Esophagus muscularis mucosa (tissue), 4 donors: Measurements from ENCODE around the gene NF2. TPM values are rescaled to one million over a fixed set of nuclear protein-coding genes. Genes with fewer than 3 reads are reported as not detected.

Experiments used
- DNase-seq: peaks from one replicate; pipeline ENCODE4 v3.0.0-alpha.2; 2017; ENCODE audit errors: extremely low spot score
- H3K27ac ChIP-seq, 4 donors: fragments of 200-600 bp; sonication (generic); replicated peaks in 1 of 4; 1 replicate in 3 of 4; 2 replicates in 1 of 4; pipeline ENCODE4 v1.5.1; 2016 to 2019; ENCODE audit warnings: mild to moderate bottlenecking in 1 of 4
- H3K27me3 ChIP-seq, 4 donors: fragments of 200-600 bp; sonication (generic); one replicate each; pipeline versions ENCODE4 v1.5.1 to v1.6.0; 2016 to 2019
- H3K36me3 ChIP-seq, 4 donors: fragments of 200-600 bp; sonication (generic); one replicate each; pipeline ENCODE4 v1.5.1; 2016 to 2019
- H3K4me1 ChIP-seq, 4 donors: fragments of 200-600 bp; sonication (generic); one replicate each; pipeline ENCODE4 v1.5.1; 2016 to 2019
- H3K4me3 ChIP-seq, 4 donors: fragments of 200-600 bp; sonication (generic); 1 replicate in 2 of 4; 2 replicates in 2 of 4; pipeline ENCODE4 v1.5.1; 2016 to 2019; ENCODE audit warnings: mild to moderate bottlenecking in 4 of 4, moderate library complexity in 1 of 4
- H3K9me3 ChIP-seq, 4 donors: fragments of 200-600 bp; sonication (generic); 1 replicate in 3 of 4; 2 replicates in 1 of 4; pipeline ENCODE4 v1.5.1; 2016 to 2019
- EP300 ChIP-seq: sonication (generic); formaldehyde crosslinking; IDR thresholded peaks from one replicate; pipeline ENCODE4 v1.6.1; 2017; ENCODE audit warnings: antibody characterized with exemption
- POLR2A ChIP-seq: fragments of 450-650 bp; IDR thresholded peaks from one replicate; pipeline ENCODE4 v1.6.1; 2017; ENCODE audit warnings: antibody characterized with exemption, moderate library complexity, mild to moderate bottlenecking, low read depth
- POLR2AphosphoS5 ChIP-seq, 2 donors: sonication (generic); formaldehyde crosslinking; IDR thresholded peaks; one replicate each; pipeline ENCODE4 v1.6.1; 2017; ENCODE audit warnings: antibody characterized with exemption in 2 of 2
- WGBS: methylation state at CpG from one replicate; pipeline ENCODE4 v1.1.5; 2018; 5-methylcytosine and 5-hydroxymethylcytosine counted together
- intact Hi-C: fragments of 100-400 bp; cut with DNase I; formaldehyde crosslinking; loops from one replicate; pipeline ENCODE4 v1.15.1; 2023
- total RNA-seq, 4 donors: library from RNA; depleted of rRNA; stranded (reverse); fragments of >200 nt; gene quantifications; one replicate each; pipeline versions ENCODE4 v1.1.0 to v1.2.1, GENCODE V29; 2016
- TF ChIP-seq, protein P1 (sequence below), 3 experiments: fragments of 200-600 bp in 2 of 3; fragments of 450-650 bp in 1 of 3; sonication (generic) in 2 of 3; IDR thresholded peaks; one replicate each; pipeline ENCODE4 v1.5.1; 2017 to 2019; ENCODE audit warnings: antibody characterized with exemption in 3 of 3, mild to moderate bottlenecking in 2 of 3, moderate library complexity in 1 of 3

The NF2 gene
- total RNA-seq, 4 donors from 2014 or later: 34.5 to 47.3 (median 42.0) TPM

DNA sequence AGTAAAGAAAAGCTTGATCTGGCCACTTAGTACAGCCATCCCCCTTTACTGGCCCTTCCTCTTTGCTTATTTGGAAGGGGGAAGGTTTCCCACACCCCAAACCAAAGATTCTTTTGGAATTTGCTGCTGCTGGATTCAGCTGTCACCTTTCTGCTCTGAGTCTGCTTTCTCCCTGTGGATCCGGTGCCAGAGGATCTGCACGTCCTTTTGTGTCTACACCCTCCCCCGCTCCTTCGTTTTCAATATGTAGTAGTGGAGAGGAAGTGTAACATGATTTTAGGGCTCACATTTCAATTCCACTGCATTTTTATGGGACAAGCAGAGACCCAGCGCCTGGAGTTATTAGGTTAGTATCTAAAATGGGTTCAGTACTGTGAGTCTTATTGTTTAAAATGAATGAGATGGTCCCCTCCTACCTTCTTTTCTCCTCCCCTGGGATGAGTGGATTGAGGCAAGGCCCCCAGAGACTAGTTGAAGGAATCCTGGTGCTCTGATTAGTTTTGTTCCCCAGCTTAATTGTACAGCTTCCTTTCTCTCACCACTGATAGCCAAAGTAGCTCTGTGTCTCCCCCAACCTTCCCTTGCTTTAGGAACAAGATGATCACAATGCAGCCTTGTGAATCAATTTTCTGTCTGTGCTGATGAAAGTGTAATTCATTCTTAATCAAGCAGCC, 85.9 kb downstream of the NF2 start:
- Histone ChIP-seq H3K9me3 (no peaks in the 10 kb centered on the region), H3K27me3 (no peaks in the 10 kb centered on the region), H3K4me1 (peaks cover 0 to 23% (median 7%) of the 10 kb centered on the region in 4 donors), H3K27ac (no peak overlapping the region), H3K36me3 (peaks cover 17 to 70% (median 56%) of the 10 kb centered on the region in 4 donors), H3K4me3 (no peak overlapping the region)
- intact Hi-C loops: no loop called here
- WGBS: 66% methylated on average over 5 of the region's 5 CpGs
- TF ChIP-seq EP300: no peak
- TF ChIP-seq, protein P1, sequence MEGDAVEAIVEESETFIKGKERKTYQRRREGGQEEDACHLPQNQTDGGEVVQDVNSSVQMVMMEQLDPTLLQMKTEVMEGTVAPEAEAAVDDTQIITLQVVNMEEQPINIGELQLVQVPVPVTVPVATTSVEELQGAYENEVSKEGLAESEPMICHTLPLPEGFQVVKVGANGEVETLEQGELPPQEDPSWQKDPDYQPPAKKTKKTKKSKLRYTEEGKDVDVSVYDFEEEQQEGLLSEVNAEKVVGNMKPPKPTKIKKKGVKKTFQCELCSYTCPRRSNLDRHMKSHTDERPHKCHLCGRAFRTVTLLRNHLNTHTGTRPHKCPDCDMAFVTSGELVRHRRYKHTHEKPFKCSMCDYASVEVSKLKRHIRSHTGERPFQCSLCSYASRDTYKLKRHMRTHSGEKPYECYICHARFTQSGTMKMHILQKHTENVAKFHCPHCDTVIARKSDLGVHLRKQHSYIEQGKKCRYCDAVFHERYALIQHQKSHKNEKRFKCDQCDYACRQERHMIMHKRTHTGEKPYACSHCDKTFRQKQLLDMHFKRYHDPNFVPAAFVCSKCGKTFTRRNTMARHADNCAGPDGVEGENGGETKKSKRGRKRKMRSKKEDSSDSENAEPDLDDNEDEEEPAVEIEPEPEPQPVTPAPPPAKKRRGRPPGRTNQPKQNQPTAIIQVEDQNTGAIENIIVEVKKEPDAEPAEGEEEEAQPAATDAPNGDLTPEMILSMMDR (IDR thresholded peaks at IDR 0.05): no peak
- TF ChIP-seq POLR2AphosphoS5 (IDR thresholded peaks at IDR 0.05): no peak
- TF ChIP-seq POLR2A: no peak
- DNase-seq: no peak

DNA sequence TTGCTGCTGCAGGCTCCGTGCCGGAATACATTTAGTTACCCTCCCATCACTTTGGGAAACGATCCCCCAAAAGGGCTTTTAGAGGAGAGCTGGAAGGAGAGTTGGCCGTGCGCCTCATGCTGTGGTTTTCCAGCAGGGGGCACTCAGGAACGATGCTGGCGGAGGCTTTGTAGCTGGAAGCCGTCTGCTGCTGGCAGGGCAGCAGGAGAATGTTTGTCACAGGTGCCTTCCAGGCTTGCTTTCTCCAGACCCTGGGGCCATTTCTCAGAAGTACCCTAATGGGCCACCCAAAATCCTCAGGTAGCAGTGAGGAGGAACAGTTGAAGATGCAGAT, 86.4 kb downstream of the NF2 start:
- Histone ChIP-seq H3K27me3 (no peaks in the 10 kb centered on the region), H3K9me3 (no peaks in the 10 kb centered on the region), H3K36me3 (peaks cover 18 to 70% (median 56%) of the 10 kb centered on the region in 4 donors), H3K4me3 (no peak overlapping the region), H3K4me1 (peaks cover 0 to 23% (median 7%) of the 10 kb centered on the region in 4 donors), H3K27ac (no peak overlapping the region)
- no peak for DNase-seq
- WGBS: 31% methylated on average over 5 of the region's 8 CpGs
- intact Hi-C loops: no loop called here
- no peak for TF ChIP-seq EP300
- no peak for TF ChIP-seq POLR2AphosphoS5 (IDR thresholded peaks at IDR 0.05)
- no peak for TF ChIP-seq POLR2A
- TF ChIP-seq, protein P1 (IDR thresholded peaks at IDR 0.05): peak; percentile 40 to 65 (median 50)

GRCh38 chr22:29690476-29690875, 87.0 kb downstream of the NF2 start:
- H3K36me3 ChIP-seq: peaks cover 25 to 70% (median 56%) of the 10 kb centered on the region in 4 donors
- no peak for TF ChIP-seq POLR2AphosphoS5 (IDR thresholded peaks at IDR 0.05)
- TF ChIP-seq POLR2A: no peak
- intact Hi-C loops: no loop called here
- no peak overlapping the region for H3K27ac ChIP-seq
- no peaks in the 10 kb centered on the region for H3K9me3 ChIP-seq
- peaks cover 0 to 23% (median 7%) of the 10 kb centered on the region in 4 donors for H3K4me1 ChIP-seq
- DNase-seq: no peak
- WGBS: 60% methylated on average over 8 of the region's 9 CpGs
- no peaks in the 10 kb centered on the region for H3K27me3 ChIP-seq
- H3K4me3 ChIP-seq: no peak overlapping the region

GRCh38 chr22:29691636-29692326, 88.3 kb downstream of the NF2 start:
- Histone ChIP-seq H3K4me1 (peaks cover 0 to 23% (median 7%) of the 10 kb centered on the region in 4 donors), H3K9me3 (no peaks in the 10 kb centered on the region), H3K27ac (no peak overlapping the region), H3K36me3 (peaks cover 28 to 70% (median 56%) of the 10 kb centered on the region in 4 donors), H3K27me3 (no peaks in the 10 kb centered on the region), H3K4me3 (no peak overlapping the region)
- 88% methylated on average over 12 of the region's 13 CpGs for WGBS
- TF ChIP-seq, protein P1 (IDR thresholded peaks at IDR 0.05): no peak
- no peak for TF ChIP-seq EP300
- no peak for DNase-seq
- intact Hi-C loops: no loop called here

DNA sequence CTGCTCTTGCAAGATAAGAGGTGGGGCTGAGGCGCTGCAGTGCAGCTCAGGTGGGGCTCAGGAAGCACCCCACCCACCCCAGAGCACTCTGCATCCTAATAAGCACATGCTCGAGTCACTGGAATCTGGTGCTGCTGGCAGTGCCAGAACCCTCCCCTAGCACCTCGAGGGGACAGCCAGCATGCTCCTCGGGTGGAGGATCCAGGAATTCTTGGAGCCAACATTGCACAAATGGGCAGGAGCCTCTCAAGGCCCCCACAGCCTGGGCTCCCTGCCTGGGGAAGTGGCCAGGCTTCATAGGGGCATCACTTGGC, 88.9 kb downstream of the NF2 start:
- Histone ChIP-seq H3K27ac (no peak overlapping the region), H3K4me1 (peaks cover 0 to 23% (median 7%) of the 10 kb centered on the region in 4 donors), H3K27me3 (no peaks in the 10 kb centered on the region), H3K4me3 (no peak overlapping the region), H3K36me3 (peaks cover 23 to 70% (median 54%) of the 10 kb centered on the region in 4 donors), H3K9me3 (no peaks in the 10 kb centered on the region)
- no CpG with 5 or more reads among the region's 4 CpGs for WGBS
- no peak for TF ChIP-seq EP300
- TF ChIP-seq POLR2A: no peak
- no peak for TF ChIP-seq POLR2AphosphoS5 (IDR thresholded peaks at IDR 0.05)
- TF ChIP-seq, protein P1 (IDR thresholded peaks at IDR 0.05): no peak
- intact Hi-C loops: no loop called here
- no peak for DNase-seq
